Measurements from ENCODE around the gene RASGEF1C.

GRCh38 chr5:180208435-180209081, 453 bp downstream of the RASGEF1C start:
- TF ChIP-seq, protein P1, sequence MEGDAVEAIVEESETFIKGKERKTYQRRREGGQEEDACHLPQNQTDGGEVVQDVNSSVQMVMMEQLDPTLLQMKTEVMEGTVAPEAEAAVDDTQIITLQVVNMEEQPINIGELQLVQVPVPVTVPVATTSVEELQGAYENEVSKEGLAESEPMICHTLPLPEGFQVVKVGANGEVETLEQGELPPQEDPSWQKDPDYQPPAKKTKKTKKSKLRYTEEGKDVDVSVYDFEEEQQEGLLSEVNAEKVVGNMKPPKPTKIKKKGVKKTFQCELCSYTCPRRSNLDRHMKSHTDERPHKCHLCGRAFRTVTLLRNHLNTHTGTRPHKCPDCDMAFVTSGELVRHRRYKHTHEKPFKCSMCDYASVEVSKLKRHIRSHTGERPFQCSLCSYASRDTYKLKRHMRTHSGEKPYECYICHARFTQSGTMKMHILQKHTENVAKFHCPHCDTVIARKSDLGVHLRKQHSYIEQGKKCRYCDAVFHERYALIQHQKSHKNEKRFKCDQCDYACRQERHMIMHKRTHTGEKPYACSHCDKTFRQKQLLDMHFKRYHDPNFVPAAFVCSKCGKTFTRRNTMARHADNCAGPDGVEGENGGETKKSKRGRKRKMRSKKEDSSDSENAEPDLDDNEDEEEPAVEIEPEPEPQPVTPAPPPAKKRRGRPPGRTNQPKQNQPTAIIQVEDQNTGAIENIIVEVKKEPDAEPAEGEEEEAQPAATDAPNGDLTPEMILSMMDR (IDR thresholded peaks at IDR 0.05) = no peak
- TF ChIP-seq POLR2A (IDR thresholded peaks at IDR 0.05) = no peak
